HUES64 (cell line): ENCODE measurements around the gene CLEC14A.
A peak's percentile ranks its signal among the peaks of the same experiment; 100 is the strongest.

Source experiments
- H3K27ac ChIP-seq: 2 replicates; pipeline ENCODE4 v1.7.0; 2013; ENCODE audit warnings: low read depth, low read length, inconsistent platforms
- H3K27me3 ChIP-seq: 2 replicates; pipeline ENCODE4 v1.6.1; 2013; ENCODE audit warnings: mild to moderate bottlenecking, low read length; ENCODE audit not compliant: insufficient read depth
- H3K36me3 ChIP-seq: 2 replicates; pipeline ENCODE4 v1.6.1; 2013; ENCODE audit warnings: mild to moderate bottlenecking, low read length; ENCODE audit not compliant: insufficient read depth
- H3K4me1 ChIP-seq: 2 replicates; pipeline ENCODE4 v1.6.1; 2013; ENCODE audit warnings: mild to moderate bottlenecking, low read length, moderate library complexity; ENCODE audit not compliant: insufficient read depth
- H3K4me3 ChIP-seq: 2 replicates; pipeline ENCODE4 v1.5.1; 2013; ENCODE audit warnings: mild to moderate bottlenecking, low read length, moderate library complexity
- H3K9ac ChIP-seq: 2 replicates; pipeline ENCODE4 v1.6.1; 2013; ENCODE audit warnings: mild to moderate bottlenecking, low read depth, low read length
- H3K9me3 ChIP-seq: 2 replicates; pipeline ENCODE4 v1.6.1; 2013; ENCODE audit warnings: low read depth, low read length; ENCODE audit not compliant: insufficient read depth
- WGBS: fragments of 150-250, 120-280 bp; methylation state at CpG from one replicate; pipeline ENCODE4 v1.1.7; 2013; ENCODE audit warnings: missing lambda C conversion rate; 5-methylcytosine and 5-hydroxymethylcytosine counted together

Gene CLEC14A

DNA sequence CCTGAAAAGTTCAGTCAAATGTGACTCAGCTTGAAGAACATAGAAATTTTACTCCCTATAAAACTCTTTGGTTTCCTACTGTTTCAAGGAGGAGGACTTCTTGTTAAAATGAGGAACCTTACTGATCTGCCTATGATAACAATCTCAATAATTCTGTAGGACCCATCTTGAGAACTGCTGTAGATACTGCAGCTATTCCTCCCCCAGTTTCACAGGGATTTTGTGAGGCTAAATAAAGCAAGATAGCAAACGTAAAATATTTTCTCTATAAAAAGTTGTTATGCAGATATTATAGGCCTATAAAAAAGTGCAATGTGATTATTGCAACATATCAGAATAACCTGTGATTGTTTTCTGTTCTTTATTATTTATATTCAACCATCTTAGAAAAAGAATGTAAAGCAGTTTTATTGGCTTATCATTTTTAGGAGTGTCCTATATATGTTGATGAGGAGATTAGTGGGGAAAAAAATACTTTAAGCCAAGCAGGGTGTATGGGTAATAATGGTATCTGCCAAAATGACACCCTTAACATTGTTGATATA is 12.1 kb downstream of the CLEC14A start:
- no peaks in the 10 kb centered on the region for H3K4me1 ChIP-seq
- no CpG with 5 or more reads among the region's 1 CpG for WGBS
- H3K36me3 ChIP-seq: no peaks in the 10 kb centered on the region
- no peak overlapping the region for H3K4me3 ChIP-seq
- no peaks in the 10 kb centered on the region for H3K9me3 ChIP-seq
- no peak overlapping the region for H3K9ac ChIP-seq
- H3K27me3 ChIP-seq: peaks cover 15% of the 10 kb centered on the region; the same call in 1 of the 2 replicates
- H3K27ac ChIP-seq: no peak overlapping the region

DNA sequence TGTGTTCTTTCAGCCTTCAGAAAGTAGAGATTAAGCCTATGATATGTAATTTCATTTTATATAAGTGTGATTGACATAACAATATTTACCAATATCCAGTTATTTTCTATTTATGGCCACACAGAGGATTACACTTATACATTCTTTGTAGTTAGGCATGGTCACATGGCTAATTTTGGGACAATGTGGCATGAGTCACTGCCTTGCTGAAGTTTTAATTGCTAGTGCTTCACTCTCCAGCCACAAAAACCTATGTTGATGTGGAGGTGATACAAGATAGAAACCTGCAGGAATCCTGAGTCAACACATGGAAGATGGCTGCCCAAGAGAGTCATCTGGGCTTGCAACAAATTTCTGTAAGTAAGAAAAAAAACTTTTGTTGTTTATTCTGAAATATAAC is 17.0 kb downstream of the CLEC14A start:
- H3K36me3 ChIP-seq: no peaks in the 10 kb centered on the region
- H3K9ac ChIP-seq: no peak overlapping the region
- H3K27me3 ChIP-seq: peaks cover 8% of the 10 kb centered on the region; the same call in 1 of the 2 replicates
- no peaks in the 10 kb centered on the region for H3K9me3 ChIP-seq
- no peak overlapping the region for H3K27ac ChIP-seq
- no peak overlapping the region for H3K4me3 ChIP-seq
- no peaks in the 10 kb centered on the region for H3K4me1 ChIP-seq

GRCh38 chr14:38238332-38238731 is 17.6 kb downstream of the CLEC14A start:
- Histone ChIP-seq H3K4me1 (no peaks in the 10 kb centered on the region), H3K36me3 (no peaks in the 10 kb centered on the region), H3K4me3 (no peak overlapping the region), H3K27ac (no peak overlapping the region), H3K9me3 (no peaks in the 10 kb centered on the region), H3K27me3 (peaks cover 12% of the 10 kb centered on the region; the same call in 1 of the 2 replicates), H3K9ac (no peak overlapping the region)
- 100% methylated on average over 1 of the region's 1 CpG for WGBS

GRCh38 chr14:38233218-38233617 is 22.7 kb downstream of the CLEC14A start:
- Histone ChIP-seq H3K4me1 (no peaks in the 10 kb centered on the region), H3K27me3 (peaks cover 14% of the 10 kb centered on the region; the same call in 1 of the 2 replicates), H3K27ac (no peak overlapping the region), H3K4me3 (no peak overlapping the region), H3K36me3 (no peaks in the 10 kb centered on the region), H3K9me3 (no peaks in the 10 kb centered on the region), H3K9ac (no peak overlapping the region)
- 90% methylated on average over 5 of the region's 5 CpGs for WGBS

- Histone ChIP-seq H3K4me3 (no peak overlapping the region), H3K4me1 (peaks cover 7% of the 10 kb centered on the region), H3K27me3 (no peaks in the 10 kb centered on the region), H3K27ac (no peak overlapping the region), H3K9ac (no peak overlapping the region), H3K36me3 (no peaks in the 10 kb centered on the region), H3K9me3 (no peaks in the 10 kb centered on the region)
- WGBS: 91% methylated on average over 3 of the region's 3 CpGs
Measured at GRCh38 chr14:38226366-38226765, 29.5 kb downstream of the CLEC14A start.

GRCh38 chr14:38225946-38226345 is 29.9 kb downstream of the CLEC14A start:
- Histone ChIP-seq H3K27ac (no peak overlapping the region), H3K9ac (no peak overlapping the region), H3K27me3 (no peaks in the 10 kb centered on the region), H3K36me3 (no peaks in the 10 kb centered on the region), H3K4me3 (no peak overlapping the region), H3K9me3 (no peaks in the 10 kb centered on the region), H3K4me1 (peaks cover 11% of the 10 kb centered on the region)
- WGBS: 88% methylated on average over 2 of the region's 2 CpGs

DNA sequence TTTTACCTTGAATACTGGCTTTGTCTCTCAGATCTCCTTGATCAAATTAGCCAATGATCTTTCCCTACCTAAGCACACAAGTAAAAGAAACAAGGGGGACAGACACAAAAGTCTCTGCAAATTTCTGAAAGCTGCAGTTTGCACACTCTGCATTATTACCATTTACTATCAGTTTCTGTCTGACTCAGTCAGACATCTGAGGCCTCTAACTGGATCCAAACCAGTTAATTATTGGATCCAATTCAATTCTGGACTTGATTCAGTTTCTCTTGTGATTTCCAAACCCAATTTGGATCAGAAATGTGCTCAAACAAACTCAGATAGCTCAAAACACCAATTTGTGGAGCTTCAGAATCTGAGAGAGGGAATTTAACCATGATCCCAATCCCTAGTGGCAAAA is 31.6 kb downstream of the CLEC14A start:
- H3K36me3 ChIP-seq: no peaks in the 10 kb centered on the region
- H3K9ac ChIP-seq: no peak overlapping the region
- peaks cover 15% of the 10 kb centered on the region for H3K4me1 ChIP-seq
- H3K27me3 ChIP-seq: peaks cover 7% of the 10 kb centered on the region
- no peaks in the 10 kb centered on the region for H3K9me3 ChIP-seq
- no peak overlapping the region for H3K4me3 ChIP-seq
- no peak overlapping the region for H3K27ac ChIP-seq

DNA sequence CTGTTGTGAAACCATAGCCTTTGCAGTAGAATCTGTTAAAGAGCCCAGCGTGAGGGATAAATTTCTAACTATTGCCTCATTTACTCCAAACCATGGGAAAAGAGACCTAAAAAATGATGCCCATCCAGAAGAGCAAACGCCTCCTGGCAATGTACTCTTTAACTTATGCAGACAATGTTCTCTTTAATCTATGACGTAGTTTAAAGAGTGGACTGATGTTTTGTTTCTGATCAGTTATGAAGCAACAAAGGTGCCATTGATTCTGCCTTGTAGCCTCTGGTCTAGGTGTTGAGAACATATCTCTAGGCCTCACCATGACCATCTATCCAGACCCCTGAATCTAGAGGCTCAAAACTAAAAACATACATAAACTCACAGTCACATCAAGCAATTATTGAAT is 34.8 kb downstream of the CLEC14A start:
- Histone ChIP-seq H3K4me1 (peaks cover 15% of the 10 kb centered on the region), H3K36me3 (no peaks in the 10 kb centered on the region), H3K9ac (no peak overlapping the region), H3K9me3 (no peaks in the 10 kb centered on the region), H3K27me3 (peaks cover 37% of the 10 kb centered on the region), H3K27ac (no peak overlapping the region), H3K4me3 (no peak overlapping the region)
- WGBS: 87% methylated on average over 3 of the region's 3 CpGs

DNA sequence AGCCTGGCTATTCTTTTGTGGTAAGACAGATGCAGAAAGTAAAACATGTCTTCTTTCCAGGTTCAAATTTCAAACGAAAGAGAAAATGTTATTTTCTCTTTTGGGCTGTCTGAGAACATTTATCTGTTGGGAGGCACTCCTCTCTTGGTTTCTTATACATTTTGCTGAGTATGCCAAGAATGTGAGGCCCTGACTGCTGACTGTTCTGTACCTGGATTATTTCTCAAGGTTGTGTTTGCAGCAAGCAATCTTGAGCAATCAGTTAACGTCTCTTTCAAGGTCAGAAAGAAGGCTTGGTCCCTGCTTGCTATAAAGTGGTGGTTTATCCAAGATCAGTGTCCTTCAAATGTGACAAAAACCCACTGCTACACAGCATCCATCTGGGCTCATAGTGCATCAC is 38.3 kb downstream of the CLEC14A start:
- Histone ChIP-seq H3K4me1 (peaks cover 24% of the 10 kb centered on the region), H3K4me3 (no peak overlapping the region), H3K9ac (no peak overlapping the region), H3K27me3 (peaks cover 72% of the 10 kb centered on the region), H3K27ac (no peak overlapping the region), H3K9me3 (no peaks in the 10 kb centered on the region), H3K36me3 (no peaks in the 10 kb centered on the region)
- WGBS: 76% methylated on average over 2 of the region's 2 CpGs

- Histone ChIP-seq H3K27ac (no peak overlapping the region), H3K9ac (no peak overlapping the region), H3K9me3 (no peaks in the 10 kb centered on the region), H3K4me3 (no peak overlapping the region), H3K4me1 (peaks cover 15% of the 10 kb centered on the region), H3K27me3 (peaks cover 99% of the 10 kb centered on the region), H3K36me3 (no peaks in the 10 kb centered on the region)
- WGBS: 94% methylated on average over 2 of the region's 2 CpGs
Measured at GRCh38 chr14:38213001-38213400, 42.9 kb downstream of the CLEC14A start.

DNA sequence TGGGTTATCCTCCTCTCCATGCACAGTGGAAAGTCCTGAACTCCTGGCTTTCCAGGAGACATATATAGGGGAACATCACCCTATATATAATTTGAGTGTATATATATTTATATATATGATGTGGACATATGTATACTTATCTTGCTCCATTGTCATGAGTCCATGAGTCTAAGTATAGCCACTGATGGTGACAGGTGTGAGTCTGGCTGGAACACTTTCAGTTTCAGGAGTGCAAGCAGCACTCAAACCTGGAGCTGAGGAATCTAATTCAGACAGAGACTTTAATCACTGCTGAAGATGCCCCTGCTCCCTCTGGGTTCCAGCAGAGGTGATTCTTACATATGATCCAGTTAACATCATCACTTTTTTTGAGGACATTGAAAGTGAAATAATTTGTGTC is 43.8 kb downstream of the CLEC14A start:
- no peak overlapping the region for H3K9ac ChIP-seq
- no peaks in the 10 kb centered on the region for H3K36me3 ChIP-seq
- H3K27me3 ChIP-seq: peaks cover 99% of the 10 kb centered on the region
- no peaks in the 10 kb centered on the region for H3K9me3 ChIP-seq
- no peak overlapping the region for H3K4me3 ChIP-seq
- H3K27ac ChIP-seq: no peak overlapping the region
- peaks cover 15% of the 10 kb centered on the region for H3K4me1 ChIP-seq

GRCh38 chr14:38211255-38211735 is 44.6 kb downstream of the CLEC14A start:
- Histone ChIP-seq H3K4me3 (peak overlapping the region; percentile 44), H3K9me3 (peaks cover 4% of the 10 kb centered on the region; the same call in 1 of the 2 replicates), H3K36me3 (no peaks in the 10 kb centered on the region), H3K9ac (no peak overlapping the region), H3K4me1 (peaks cover 15% of the 10 kb centered on the region), H3K27ac (no peak overlapping the region), H3K27me3 (peaks cover 99% of the 10 kb centered on the region)
- WGBS: 3% methylated on average over 34 of the region's 34 CpGs
